Caco-2 (cell line): ENCODE measurements around the gene FBXL7. TPM values are rescaled to one million over a fixed set of nuclear protein-coding genes. Genes with fewer than 3 reads are reported as not detected.

Experiments used
- BruUV-seq: library from RNA; stranded (reverse); fragments of 400-500 nt; replicated peaks from 2 replicates; lab custom pipeline; 2021; lab: Mats Ljungman, UMichigan
- CTCF ChIA-PET: fragments of 300-600 bp; sonication (Branson Sonifier 250); formaldehyde crosslinking; loops from one replicate; lab custom pipeline; 2022; ENCODE audit warnings: antibody characterized with exemption; lab: Charles Lee
- POLR2A ChIA-PET: fragments of 300-600 bp; sonication (Branson Sonifier 250); formaldehyde crosslinking; loops from one replicate; lab custom pipeline; 2022; ENCODE audit warnings: antibody characterized with exemption; lab: Charles Lee
- DNase-seq, 2 experiments: peaks; one replicate each; pipeline versions ENCODE4 v3.0.0 to v3.0.0-alpha.2; 2020 to 2022
- H3K27me3 ChIP-seq: replicated peaks from 2 replicates; pipeline ENCODE4 v1.6.0; 2011; ENCODE audit warnings: low read length; ENCODE audit not compliant: control insufficient read depth, insufficient read depth
- H3K36me3 ChIP-seq: 2 replicates; pipeline ENCODE4 v1.5.1; 2011; ENCODE audit warnings: low read length; ENCODE audit not compliant: control insufficient read depth, insufficient read depth
- H3K4me1 ChIP-seq: fragments of 250-450 bp; sonication (Bioruptor Pico); 2 replicates; pipeline ENCODE4 v1.5.1; 2020; ENCODE audit warnings: mild to moderate bottlenecking
- H3K4me3 ChIP-seq: 2 replicates; pipeline ENCODE4 v1.5.1; 2011; ENCODE audit warnings: low read depth, mild to moderate bottlenecking, control low read depth, low read length
- H3K9me3 ChIP-seq: fragments of 250-450 bp; sonication (Bioruptor Pico); 2 replicates; pipeline ENCODE4 v1.5.1; 2020; ENCODE audit warnings: mild to moderate bottlenecking, moderate library complexity
- H3K27ac Mint-ChIP-seq: one replicate; pipeline ENCODE4 v1.8.0; 2022; ENCODE audit warnings: mixed read lengths; ENCODE audit not compliant: unreplicated experiment
- H3K27me3 Mint-ChIP-seq: one replicate; pipeline ENCODE4 v1.8.0; 2022; ENCODE audit warnings: mixed read lengths; ENCODE audit not compliant: insufficient read depth, unreplicated experiment
- H3K36me3 Mint-ChIP-seq: one replicate; pipeline ENCODE4 v1.8.0; 2022; ENCODE audit warnings: mild to moderate bottlenecking, mixed read lengths; ENCODE audit not compliant: insufficient read depth, unreplicated experiment
- H3K4me1 Mint-ChIP-seq: one replicate; pipeline ENCODE4 v1.8.0; 2022; ENCODE audit warnings: low read depth, mixed read lengths; ENCODE audit not compliant: unreplicated experiment
- H3K4me3 Mint-ChIP-seq: one replicate; pipeline ENCODE4 v1.8.0; 2022; ENCODE audit warnings: mild to moderate bottlenecking, moderate library complexity, mixed read lengths; ENCODE audit not compliant: unreplicated experiment
- H3K9me3 Mint-ChIP-seq: one replicate; pipeline ENCODE4 v1.8.0; 2022; ENCODE audit warnings: mixed read lengths; ENCODE audit not compliant: unreplicated experiment
- intact Hi-C: fragments of 100-400 bp; cut with micrococcal nuclease; formaldehyde crosslinking; loops from one replicate; pipeline ENCODE4 v1.10.0; 2022; ENCODE audit not compliant: unreplicated experiment
- total RNA-seq: library from RNA; stranded (reverse); gene quantifications from 2 replicates; pipeline ENCODE4 v1.2.3, GENCODE V29; 2022
- TF ChIP-seq, protein P1 (sequence below), 2 experiments: fragments of 200-600 bp in 1 of 2; IDR thresholded peaks; 1 replicate in 1 of 2; 2 replicates in 1 of 2; pipeline versions ENCODE4 v1.5.1 to v1.8.0; 2011 to 2022; ENCODE audit warnings: antibody characterized with exemption in 1 of 2, control low read depth in 1 of 2, inconsistent platforms in 1 of 2, low read depth in 1 of 2, low read length in 1 of 2, mild to moderate bottlenecking in 1 of 2, moderate library complexity in 1 of 2; ENCODE audit not compliant: insufficient read depth in 1 of 2, severe bottlenecking in 1 of 2, unreplicated experiment in 1 of 2

Gene FBXL7
- total RNA-seq, 1 experiment from 2014 or later: not detected

DNA sequence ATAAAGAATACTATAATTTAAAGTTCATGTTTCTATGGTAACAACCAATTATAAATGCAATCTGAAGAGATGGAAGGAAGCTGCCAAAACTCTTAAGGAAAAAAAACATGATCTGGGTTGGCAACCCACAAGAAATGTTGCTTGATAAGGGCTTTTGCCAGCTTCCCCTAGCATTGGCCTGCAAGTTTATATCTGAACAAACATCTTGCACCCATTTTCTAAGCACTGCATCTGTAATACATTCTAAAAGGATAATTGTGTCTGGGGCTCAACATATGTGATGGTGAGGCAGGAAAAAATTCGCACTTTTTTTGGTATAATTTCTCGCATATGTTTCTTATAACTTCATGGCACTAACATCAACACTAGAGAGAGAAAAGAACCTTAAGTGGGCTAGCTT, 276.4 kb downstream of the FBXL7 start:
- Mint-ChIP-seq H3K27ac (no peak overlapping the region), H3K4me3 (no peak overlapping the region), H3K36me3 (no peaks in the 10 kb centered on the region), H3K9me3 (no peaks in the 10 kb centered on the region), H3K27me3 (peaks cover 7% of the 10 kb centered on the region), H3K4me1 (no peaks in the 10 kb centered on the region)
- Histone ChIP-seq H3K9me3 (no peaks in the 10 kb centered on the region), H3K4me3 (no peak overlapping the region), H3K36me3 (no peaks in the 10 kb centered on the region), H3K4me1 (no peaks in the 10 kb centered on the region), H3K27me3 (no peaks in the 10 kb centered on the region)
- ChIA-PET CTCF (no interaction called here), POLR2A (no interaction called here)
- no peak for DNase-seq
- no TSS peak for BruUV-seq
- intact Hi-C loops: no loop called here
- TF ChIP-seq, protein P1, sequence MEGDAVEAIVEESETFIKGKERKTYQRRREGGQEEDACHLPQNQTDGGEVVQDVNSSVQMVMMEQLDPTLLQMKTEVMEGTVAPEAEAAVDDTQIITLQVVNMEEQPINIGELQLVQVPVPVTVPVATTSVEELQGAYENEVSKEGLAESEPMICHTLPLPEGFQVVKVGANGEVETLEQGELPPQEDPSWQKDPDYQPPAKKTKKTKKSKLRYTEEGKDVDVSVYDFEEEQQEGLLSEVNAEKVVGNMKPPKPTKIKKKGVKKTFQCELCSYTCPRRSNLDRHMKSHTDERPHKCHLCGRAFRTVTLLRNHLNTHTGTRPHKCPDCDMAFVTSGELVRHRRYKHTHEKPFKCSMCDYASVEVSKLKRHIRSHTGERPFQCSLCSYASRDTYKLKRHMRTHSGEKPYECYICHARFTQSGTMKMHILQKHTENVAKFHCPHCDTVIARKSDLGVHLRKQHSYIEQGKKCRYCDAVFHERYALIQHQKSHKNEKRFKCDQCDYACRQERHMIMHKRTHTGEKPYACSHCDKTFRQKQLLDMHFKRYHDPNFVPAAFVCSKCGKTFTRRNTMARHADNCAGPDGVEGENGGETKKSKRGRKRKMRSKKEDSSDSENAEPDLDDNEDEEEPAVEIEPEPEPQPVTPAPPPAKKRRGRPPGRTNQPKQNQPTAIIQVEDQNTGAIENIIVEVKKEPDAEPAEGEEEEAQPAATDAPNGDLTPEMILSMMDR (IDR thresholded peaks at IDR 0.05; ENCODE audit: insufficient read depth in 1 of 2, low read depth in 1 of 2, low read length in 1 of 2, severe bottlenecking in 1 of 2, unreplicated experiment in 1 of 2): no peak

DNA sequence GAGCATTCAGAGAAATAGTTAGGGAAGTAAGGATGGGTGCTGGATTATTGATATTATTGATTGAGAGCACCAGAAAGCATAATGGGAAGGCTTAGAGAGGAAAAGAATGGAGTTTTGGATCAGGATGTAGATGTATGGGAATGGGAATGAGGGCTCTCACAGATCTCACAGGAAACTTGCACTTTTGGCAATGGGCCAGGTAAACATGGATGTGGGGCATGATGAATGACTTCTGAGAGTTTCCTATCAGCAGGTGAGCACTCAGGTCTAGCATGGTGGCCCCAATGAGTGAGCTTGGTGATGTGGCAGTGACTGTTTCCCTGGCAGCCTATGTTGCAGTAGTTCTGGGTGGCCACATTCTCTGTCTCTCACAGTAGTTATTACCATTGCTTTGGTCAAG, 283.8 kb downstream of the FBXL7 start:
- Histone ChIP-seq H3K27me3 (no peaks in the 10 kb centered on the region), H3K4me3 (no peak overlapping the region), H3K36me3 (no peaks in the 10 kb centered on the region), H3K4me1 (no peaks in the 10 kb centered on the region), H3K9me3 (no peaks in the 10 kb centered on the region)
- POLR2A ChIA-PET: no interaction called here
- no TSS peak for BruUV-seq
- Mint-ChIP-seq H3K27me3 (peaks cover 7% of the 10 kb centered on the region), H3K9me3 (no peaks in the 10 kb centered on the region), H3K4me1 (no peaks in the 10 kb centered on the region), H3K36me3 (no peaks in the 10 kb centered on the region), H3K27ac (no peak overlapping the region), H3K4me3 (no peak overlapping the region)
- DNase-seq: no peak
- intact Hi-C loops: no loop called here
- TF ChIP-seq, protein P1 (IDR thresholded peaks at IDR 0.05; ENCODE audit: insufficient read depth in 1 of 2, low read depth in 1 of 2, low read length in 1 of 2, severe bottlenecking in 1 of 2, unreplicated experiment in 1 of 2): no peak
- CTCF ChIA-PET: no interaction called here

DNA sequence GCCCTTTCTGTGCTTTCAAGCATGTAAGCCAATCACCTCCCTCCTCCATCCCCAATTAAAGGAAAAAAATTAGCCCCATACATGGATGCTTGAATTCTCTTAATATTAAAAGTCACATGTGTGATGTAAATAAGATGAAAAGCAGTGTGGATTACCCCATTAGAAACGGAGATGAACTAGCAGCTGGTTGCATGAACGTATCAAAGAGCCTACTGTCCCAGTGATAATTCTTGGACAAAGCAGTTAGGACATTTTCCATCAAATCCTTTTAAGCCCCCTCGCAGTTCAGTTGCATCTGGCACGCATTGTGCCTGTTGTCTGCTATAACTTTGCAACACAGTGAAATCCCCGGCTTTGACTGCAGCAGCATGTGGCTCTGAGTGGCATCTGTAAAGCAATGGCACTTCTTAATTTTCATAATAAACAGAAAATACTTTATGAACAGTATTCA, 285.6 kb downstream of the FBXL7 start:
- no peaks in the 10 kb centered on the region for H3K4me1 Mint-ChIP-seq
- peaks cover 4% of the 10 kb centered on the region for H3K27me3 Mint-ChIP-seq
- H3K4me1 ChIP-seq: no peaks in the 10 kb centered on the region
- no peaks in the 10 kb centered on the region for H3K9me3 ChIP-seq
- CTCF ChIA-PET: no interaction called here
- H3K27ac Mint-ChIP-seq: no peak overlapping the region
- H3K36me3 Mint-ChIP-seq: no peaks in the 10 kb centered on the region
- no peak overlapping the region for H3K4me3 Mint-ChIP-seq
- no peaks in the 10 kb centered on the region for H3K9me3 Mint-ChIP-seq
- DNase-seq: no peak
- TF ChIP-seq, protein P1 (IDR thresholded peaks at IDR 0.05; ENCODE audit: insufficient read depth in 1 of 2, low read depth in 1 of 2, low read length in 1 of 2, severe bottlenecking in 1 of 2, unreplicated experiment in 1 of 2): no peak
- POLR2A ChIA-PET: no interaction called here
- no peaks in the 10 kb centered on the region for H3K36me3 ChIP-seq
- no TSS peak for BruUV-seq
- intact Hi-C loops: no loop called here
- H3K27me3 ChIP-seq: no peaks in the 10 kb centered on the region
- no peak overlapping the region for H3K4me3 ChIP-seq
